Pancreas (tissue), 10 donors: Measurements from ENCODE around the gene ANKS1A. TPM values are rescaled to one million over a fixed set of nuclear protein-coding genes. Genes with fewer than 3 reads are reported as not detected.
A peak's percentile ranks its signal among the peaks of the same experiment; 100 is the strongest.

Experiments
- ATAC-seq, 4 donors: fragments of 200-7000 bp; cut with Tn5 transposase; one replicate each; pipeline versions ENCODE4 v1.8.0 to v1.9.1; 2020; ENCODE audit warnings: mild to moderate bottlenecking in 4 of 4, moderate library complexity in 4 of 4
- DNase-seq, 6 donors: peaks; one replicate each; pipeline ENCODE4 v3.0.0-alpha.2; 2020
- FAIRE-seq: peaks from 2 replicates; lab custom pipeline; 2012; peaks lifted over from hg19 to GRCh38; lab: Jason Lieb, UNC
- H3K27ac ChIP-seq, 4 donors: fragments of 200-600 bp; sonication (generic); 1 replicate in 3 of 4; 2 replicates in 1 of 4; pipeline versions ENCODE4 v1.5.0 to v1.8.0; 2020
- H3K27me3 ChIP-seq, 4 donors: fragments of 200-600 bp; one replicate each; pipeline ENCODE4 v1.8.0; 2021
- H3K36me3 ChIP-seq, 3 donors: fragments of 200-600 bp; sonication (generic) in 1 of 3; one replicate each; pipeline versions ENCODE4 v1.5.0 to v1.8.0; 2020 to 2021
- H3K4me1 ChIP-seq, 3 donors: fragments of 200-600 bp; one replicate each; pipeline ENCODE4 v1.8.0; 2021
- H3K4me3 ChIP-seq, 4 donors: fragments of 200-600 bp; sonication (generic) in 2 of 4; one replicate each; pipeline versions ENCODE4 v1.5.0 to v1.8.0; 2020 to 2021
- H3K9me3 ChIP-seq, 4 donors: fragments of 200-600 bp; one replicate each; pipeline ENCODE4 v1.8.0; 2021
- WGBS, 2 donors: extraction: QIAGEN DNeasy Blood & Tissue Kit; methylation state at CpG; one replicate each; pipeline ENCODE4 v1.1.7; 2013; 5-methylcytosine and 5-hydroxymethylcytosine counted together
- intact Hi-C, 3 donors: fragments of 100-400 bp; cut with DNase I; formaldehyde crosslinking; loops; one replicate each; pipeline versions ENCODE4 v1.11.1 to v1.14.2; 2022
- polyA plus RNA-seq, 2 donors: library from polyadenylated mRNA; stranded (reverse); fragments of 200-250 nt; gene quantifications; one replicate each; pipeline ENCODE4 v1.2.3, GENCODE V29; 2013
- total RNA-seq, 6 donors: library from RNA; stranded (reverse); fragmentation: NEBNext Ultra II Directional in 4 of 6; extraction: Animal tissue kit (Norgen Biotek cat#: 25700) in 4 of 6; gene quantifications; one replicate each; pipeline versions ENCODE4 v1.2.1 to v1.2.4, GENCODE V29; 2021 to 2023
- TF ChIP-seq, protein P1 (sequence below), 4 donors: fragments of 200-600 bp; sonication (generic) in 3 of 4; IDR thresholded peaks; one replicate each; pipeline versions ENCODE4 v1.5.0 to v1.8.0; 2021; ENCODE audit warnings: antibody characterized with exemption in 4 of 4
- donor health status: healthy with polysubstance abuse.
- donor health status: DM: no; HTN: no; CAD: no; lungs with moderate emphysema.
- donor health status: DM: no; HTN: no; CAD: no.
- donor health status: control.
- donor health status: control.
- donor health status: Bipolar disorder and iron deficiency.
- donor health status: DM: yes; HTN: yes; CAD: no.
- donor health status: DM: no; HTN: no; CAD: no.
- donor health status: DM: no; HTN: no; CAD: no.
- donor health status: DM: yes; HTN: yes; CAD: no.

Gene ANKS1A
- total and polyA plus RNA-seq, 8 donors: 6.1 to 16.7 (median 8.0) TPM

DNA sequence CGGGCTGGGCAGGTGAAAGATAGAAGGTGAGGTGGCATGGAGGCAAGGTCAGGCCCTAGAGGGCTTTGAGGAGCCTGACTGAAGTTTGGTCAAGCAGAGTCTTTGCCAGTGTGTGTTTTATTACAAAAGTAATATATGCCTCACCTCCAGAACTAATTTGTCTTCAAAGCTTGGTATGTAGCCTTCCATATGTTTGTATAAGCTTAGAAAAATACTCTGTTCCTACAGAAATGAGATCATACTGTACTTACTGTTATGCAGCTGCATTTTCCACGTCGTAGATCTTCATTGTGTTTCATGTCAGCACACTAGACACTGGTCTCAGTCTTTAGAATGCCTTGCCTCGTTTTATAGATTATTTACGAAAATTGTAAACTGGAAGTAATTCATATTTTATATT is 61.8 kb downstream of the ANKS1A start:
- H3K27me3 ChIP-seq: no peaks in the 10 kb centered on the region

DNA sequence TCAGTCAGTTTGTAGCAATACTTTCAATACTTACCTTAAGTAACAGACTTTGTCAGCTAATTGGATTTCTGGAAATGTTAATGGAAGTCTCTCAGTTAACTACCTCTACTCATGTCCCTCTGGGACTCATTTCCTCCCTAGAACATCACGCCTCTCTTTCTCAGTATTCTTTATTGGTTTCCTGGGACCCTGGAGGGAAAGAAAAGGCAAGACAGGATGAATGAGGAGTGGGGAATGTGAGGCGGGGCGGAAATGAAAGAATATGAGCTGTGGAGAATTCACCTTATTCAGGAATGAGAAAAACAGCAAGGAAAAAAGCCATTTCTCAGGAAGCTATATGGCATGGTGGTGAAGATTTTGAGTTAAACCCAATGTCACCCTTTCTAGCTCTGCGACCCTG is 62.7 kb downstream of the ANKS1A start:
- H3K9me3 ChIP-seq: no peaks in the 10 kb centered on the region
- WGBS, 2 donors: 96% methylated on average over 4 of the region's 4 CpGs
- no peaks in the 10 kb centered on the region for H3K27me3 ChIP-seq
- H3K4me3 ChIP-seq: no peak overlapping the region
- intact Hi-C loops: no loop called here
- DNase-seq (no peak), ATAC-seq (no peak), FAIRE-seq (no peak)
- no peak overlapping the region for H3K27ac ChIP-seq
- TF ChIP-seq, protein P1, sequence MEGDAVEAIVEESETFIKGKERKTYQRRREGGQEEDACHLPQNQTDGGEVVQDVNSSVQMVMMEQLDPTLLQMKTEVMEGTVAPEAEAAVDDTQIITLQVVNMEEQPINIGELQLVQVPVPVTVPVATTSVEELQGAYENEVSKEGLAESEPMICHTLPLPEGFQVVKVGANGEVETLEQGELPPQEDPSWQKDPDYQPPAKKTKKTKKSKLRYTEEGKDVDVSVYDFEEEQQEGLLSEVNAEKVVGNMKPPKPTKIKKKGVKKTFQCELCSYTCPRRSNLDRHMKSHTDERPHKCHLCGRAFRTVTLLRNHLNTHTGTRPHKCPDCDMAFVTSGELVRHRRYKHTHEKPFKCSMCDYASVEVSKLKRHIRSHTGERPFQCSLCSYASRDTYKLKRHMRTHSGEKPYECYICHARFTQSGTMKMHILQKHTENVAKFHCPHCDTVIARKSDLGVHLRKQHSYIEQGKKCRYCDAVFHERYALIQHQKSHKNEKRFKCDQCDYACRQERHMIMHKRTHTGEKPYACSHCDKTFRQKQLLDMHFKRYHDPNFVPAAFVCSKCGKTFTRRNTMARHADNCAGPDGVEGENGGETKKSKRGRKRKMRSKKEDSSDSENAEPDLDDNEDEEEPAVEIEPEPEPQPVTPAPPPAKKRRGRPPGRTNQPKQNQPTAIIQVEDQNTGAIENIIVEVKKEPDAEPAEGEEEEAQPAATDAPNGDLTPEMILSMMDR (IDR thresholded peaks at IDR 0.05): no peak
- H3K36me3 ChIP-seq: no peaks in the 10 kb centered on the region
- H3K4me1 ChIP-seq: peaks cover 5 to 12% (median 5%) of the 10 kb centered on the region in 3 donors

More for the DNA sequence above, 61.8 kb downstream of the ANKS1A start:
- Histone ChIP-seq H3K27ac (no peak overlapping the region), H3K9me3 (no peaks in the 10 kb centered on the region), H3K4me3 (no peak overlapping the region), H3K4me1 (peaks cover 5 to 12% (median 5%) of the 10 kb centered on the region in 3 donors), H3K36me3 (no peaks in the 10 kb centered on the region)
- ATAC-seq: no peak
- TF ChIP-seq, protein P1 (IDR thresholded peaks at IDR 0.05): no peak
- intact Hi-C loops: no loop called here
- 92 to 97% methylated on average over 5 of the region's 5 CpGs for WGBS, 2 donors
- no peak for FAIRE-seq
- no peak for DNase-seq

DNA sequence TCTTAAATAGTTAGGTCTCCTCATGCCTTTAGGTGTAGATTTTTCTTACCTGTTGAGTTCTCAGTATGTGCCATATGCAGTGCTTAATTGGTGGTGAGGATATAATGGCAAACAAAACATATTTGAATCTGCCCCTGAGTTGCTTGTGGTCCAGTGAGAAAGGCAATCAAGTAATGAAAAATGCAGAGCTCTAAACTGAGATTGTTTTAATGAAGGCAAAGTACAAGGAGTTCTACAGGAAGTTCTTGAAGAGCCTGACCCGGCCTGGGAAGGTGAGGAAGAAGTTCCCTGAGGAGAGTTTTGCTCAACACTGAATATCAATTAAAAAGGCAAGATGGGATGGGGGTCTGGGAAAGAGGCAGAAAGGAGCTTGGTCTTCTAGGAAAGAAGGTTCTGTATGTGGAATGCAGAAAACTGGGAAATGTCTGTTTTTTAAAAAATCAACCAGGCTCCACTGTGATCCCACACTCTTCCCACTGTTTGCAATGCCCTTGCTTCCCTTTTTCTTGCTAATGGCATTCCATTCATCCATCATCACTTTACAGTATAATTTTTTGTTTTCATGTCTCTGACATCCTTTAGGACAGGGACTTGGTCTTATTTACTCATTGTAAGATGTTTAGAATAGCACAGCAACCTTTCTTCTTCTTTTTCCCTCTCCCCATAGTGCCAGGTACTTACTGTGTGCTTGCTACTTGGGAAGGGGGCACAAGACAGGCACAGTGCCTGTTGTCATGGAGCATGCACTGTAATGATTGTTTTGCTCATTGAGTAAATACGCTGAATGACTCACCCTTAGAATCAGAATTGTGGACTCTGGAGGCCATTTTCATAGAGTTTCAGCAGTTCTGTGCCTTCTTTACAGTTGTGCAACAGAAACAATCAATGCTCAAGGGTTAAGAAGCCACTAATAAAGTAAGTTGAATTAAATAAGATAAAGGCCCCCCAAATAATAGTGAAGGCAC is 64.3 kb downstream of the ANKS1A start:
- Histone ChIP-seq H3K27me3 (no peaks in the 10 kb centered on the region), H3K9me3 (no peaks in the 10 kb centered on the region), H3K36me3 (no peaks in the 10 kb centered on the region), H3K4me1 (peaks cover 5 to 17% (median 5%) of the 10 kb centered on the region in 3 donors), H3K27ac (peak overlapping the region in 2 of 4 donors; percentile 46 to 47), H3K4me3 (no peak overlapping the region)
- peak; percentile 93 to 96 (median 96) for ATAC-seq
- WGBS, 2 donors: 54 to 58% methylated on average over 2 of the region's 2 CpGs
- intact Hi-C loops: no loop called here
- no peak for FAIRE-seq
- DNase-seq: peak in 3 of 6 donors; percentile 20 to 33 (median 31)
- TF ChIP-seq, protein P1 (IDR thresholded peaks at IDR 0.05): no peak

DNA sequence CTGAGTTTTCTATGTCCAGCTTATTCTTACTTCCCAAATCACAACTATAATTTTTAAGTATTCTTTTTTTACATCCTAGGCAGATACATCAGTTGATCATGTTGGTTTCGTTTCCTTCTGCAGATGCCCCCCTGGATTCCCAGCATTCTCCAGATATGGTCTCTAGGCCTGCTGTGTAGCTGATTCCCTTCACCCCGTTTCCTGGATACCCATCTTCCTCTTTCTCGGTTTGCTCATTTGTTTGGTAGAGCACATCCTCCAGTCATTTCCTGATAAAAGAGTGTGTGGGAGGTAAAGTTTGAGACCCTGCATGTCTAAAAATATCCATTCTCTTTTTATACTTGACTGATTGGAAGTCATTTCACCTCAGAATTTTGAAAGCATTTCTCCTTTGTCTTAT is 66.4 kb downstream of the ANKS1A start:
- 80 to 89% methylated on average over 3 of the region's 3 CpGs for WGBS, 2 donors
- no peak for DNase-seq
- H3K27ac ChIP-seq: no peak overlapping the region
- FAIRE-seq: no peak
- no peaks in the 10 kb centered on the region for H3K9me3 ChIP-seq
- no peaks in the 10 kb centered on the region for H3K36me3 ChIP-seq
- peaks cover 5 to 17% (median 5%) of the 10 kb centered on the region in 3 donors for H3K4me1 ChIP-seq
- intact Hi-C loops: no loop called here
- H3K27me3 ChIP-seq: no peaks in the 10 kb centered on the region
- TF ChIP-seq, protein P1 (IDR thresholded peaks at IDR 0.05): no peak
- H3K4me3 ChIP-seq: no peak overlapping the region
- ATAC-seq: peak in 1 of 4 donors; percentile 27
